Smooth muscle cell (in vitro differentiated cells): ENCODE data around the gene PTPRG. TPM values are rescaled to one million over a fixed set of nuclear protein-coding genes. Genes with fewer than 3 reads are reported as not detected.

Experiments
- DNase-seq: peaks from one replicate; lab custom pipeline; 2025; ENCODE audit not compliant: unreplicated experiment; lab: John Stamatoyannopoulos, UW
- H2AFZ ChIP-seq: fragments of 200-600 bp; sonication (generic); 2 replicates; pipeline ENCODE4 v1.6.0; 2016; ENCODE audit warnings: antibody characterized with exemption, low read depth, mild to moderate bottlenecking
- H3F3A ChIP-seq: fragments of 200-600 bp; sonication (generic); 2 replicates; pipeline ENCODE4 v1.6.0; 2017; ENCODE audit warnings: antibody characterized with exemption, low read depth
- H3K27ac ChIP-seq: fragments of 200-600 bp; sonication (generic); 2 replicates; pipeline ENCODE4 v1.5.1; 2016; ENCODE audit warnings: low read depth, mild to moderate bottlenecking
- H3K27me3 ChIP-seq: fragments of 200-600 bp; sonication (generic); 2 replicates; pipeline ENCODE4 v1.6.1; 2016; ENCODE audit warnings: low read depth, mild to moderate bottlenecking
- H3K36me3 ChIP-seq: fragments of 200-600 bp; sonication (generic); 2 replicates; pipeline ENCODE4 v1.5.1; 2016; ENCODE audit warnings: low read depth
- H3K4me1 ChIP-seq: fragments of 200-600 bp; sonication (generic); 2 replicates; pipeline ENCODE4 v1.5.1; 2016; ENCODE audit warnings: low read depth
- H3K4me2 ChIP-seq: fragments of 200-600 bp; sonication (generic); 2 replicates; pipeline ENCODE4 v1.6.0; 2016; ENCODE audit warnings: mild to moderate bottlenecking
- H3K4me3 ChIP-seq: fragments of 200-600 bp; sonication (generic); 2 replicates; pipeline ENCODE4 v1.5.1; 2016; ENCODE audit warnings: mild to moderate bottlenecking
- H3K79me2 ChIP-seq: fragments of 200-600 bp; sonication (generic); 2 replicates; pipeline ENCODE4 v1.6.0; 2016; ENCODE audit warnings: low read depth, mild to moderate bottlenecking
- H3K9ac ChIP-seq: fragments of 200-600 bp; sonication (generic); 2 replicates; pipeline ENCODE4 v1.6.0; 2016; ENCODE audit warnings: low read depth
- H3K9me3 ChIP-seq: fragments of 200-600 bp; sonication (generic); replicated peaks from 2 replicates; pipeline ENCODE4 v1.5.1; 2016; ENCODE audit warnings: low read depth
- H4K20me1 ChIP-seq: fragments of 200-600 bp; sonication (generic); 2 replicates; pipeline ENCODE4 v1.6.0; 2016; ENCODE audit warnings: low read depth
- WGBS: methylation state at CpG from one replicate; pipeline ENCODE4 v1.1.7; 2016; ENCODE audit warnings: low lambda C conversion rate; 5-methylcytosine and 5-hydroxymethylcytosine counted together
- polyA plus RNA-seq: library from polyadenylated mRNA; unstranded; fragments of >200 nt; fragmentation: Nextera tagmentation; extraction: Ambion mirVana; gene quantifications from 2 replicates; pipeline ENCODE4 v1.2.1, GENCODE V29; 2016
- total RNA-seq: library from RNA; depleted of rRNA; stranded (reverse); fragments of >200 nt; gene quantifications from 2 replicates; pipeline ENCODE4 v1.2.3, GENCODE V29; 2014
- TF ChIP-seq, protein P1 (sequence below): fragments of 200-600 bp; sonication (generic); IDR thresholded peaks from 2 replicates; pipeline ENCODE4 v1.5.1; 2017; ENCODE audit warnings: borderline replicate concordance, mild to moderate bottlenecking, antibody characterized with exemption; ENCODE audit not compliant: insufficient read depth, poor library complexity, severe bottlenecking

Gene PTPRG
- total and polyA plus RNA-seq, 2 experiments from 2014 or later, result 21.2 to 87.3 TPM

DNA sequence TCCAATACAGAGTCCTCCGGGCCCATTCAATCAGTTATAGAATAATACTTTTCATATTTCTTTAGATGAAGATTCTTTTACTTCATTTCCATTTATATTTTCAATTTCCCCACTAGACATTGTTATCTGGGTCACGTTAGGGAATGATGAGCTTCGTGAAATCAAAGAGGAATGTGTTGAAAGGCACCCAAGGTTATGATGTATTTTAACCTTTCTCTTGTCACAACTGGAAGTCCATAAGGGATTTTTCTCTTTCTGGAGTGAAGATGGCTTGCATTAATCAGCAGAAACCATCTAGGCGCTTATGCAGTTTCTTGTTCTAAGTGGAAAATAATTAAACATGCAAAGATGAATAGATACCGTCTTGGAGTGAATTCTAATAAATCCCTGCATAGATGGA, 631.5 kb downstream of the PTPRG start:
- H4K20me1 ChIP-seq, result no peaks in the 10 kb centered on the region
- H3K79me2 ChIP-seq, result no peaks in the 10 kb centered on the region
- no peaks in the 10 kb centered on the region for H3K27me3 ChIP-seq
- no peak overlapping the region for H3K27ac ChIP-seq
- H3K9me3 ChIP-seq, result no peaks in the 10 kb centered on the region
- H3K9ac ChIP-seq, result no peak overlapping the region
- no peak overlapping the region for H3K4me2 ChIP-seq
- TF ChIP-seq, protein P1, sequence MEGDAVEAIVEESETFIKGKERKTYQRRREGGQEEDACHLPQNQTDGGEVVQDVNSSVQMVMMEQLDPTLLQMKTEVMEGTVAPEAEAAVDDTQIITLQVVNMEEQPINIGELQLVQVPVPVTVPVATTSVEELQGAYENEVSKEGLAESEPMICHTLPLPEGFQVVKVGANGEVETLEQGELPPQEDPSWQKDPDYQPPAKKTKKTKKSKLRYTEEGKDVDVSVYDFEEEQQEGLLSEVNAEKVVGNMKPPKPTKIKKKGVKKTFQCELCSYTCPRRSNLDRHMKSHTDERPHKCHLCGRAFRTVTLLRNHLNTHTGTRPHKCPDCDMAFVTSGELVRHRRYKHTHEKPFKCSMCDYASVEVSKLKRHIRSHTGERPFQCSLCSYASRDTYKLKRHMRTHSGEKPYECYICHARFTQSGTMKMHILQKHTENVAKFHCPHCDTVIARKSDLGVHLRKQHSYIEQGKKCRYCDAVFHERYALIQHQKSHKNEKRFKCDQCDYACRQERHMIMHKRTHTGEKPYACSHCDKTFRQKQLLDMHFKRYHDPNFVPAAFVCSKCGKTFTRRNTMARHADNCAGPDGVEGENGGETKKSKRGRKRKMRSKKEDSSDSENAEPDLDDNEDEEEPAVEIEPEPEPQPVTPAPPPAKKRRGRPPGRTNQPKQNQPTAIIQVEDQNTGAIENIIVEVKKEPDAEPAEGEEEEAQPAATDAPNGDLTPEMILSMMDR, result no peak
- no peak overlapping the region for H2AFZ ChIP-seq
- no peak for DNase-seq
- H3K4me3 ChIP-seq, result no peak overlapping the region
- peaks cover 4% of the 10 kb centered on the region for H3K36me3 ChIP-seq
- no peaks in the 10 kb centered on the region for H3F3A ChIP-seq
- no peaks in the 10 kb centered on the region for H3K4me1 ChIP-seq
- WGBS, result 95% methylated on average over 5 of the region's 5 CpGs

DNA sequence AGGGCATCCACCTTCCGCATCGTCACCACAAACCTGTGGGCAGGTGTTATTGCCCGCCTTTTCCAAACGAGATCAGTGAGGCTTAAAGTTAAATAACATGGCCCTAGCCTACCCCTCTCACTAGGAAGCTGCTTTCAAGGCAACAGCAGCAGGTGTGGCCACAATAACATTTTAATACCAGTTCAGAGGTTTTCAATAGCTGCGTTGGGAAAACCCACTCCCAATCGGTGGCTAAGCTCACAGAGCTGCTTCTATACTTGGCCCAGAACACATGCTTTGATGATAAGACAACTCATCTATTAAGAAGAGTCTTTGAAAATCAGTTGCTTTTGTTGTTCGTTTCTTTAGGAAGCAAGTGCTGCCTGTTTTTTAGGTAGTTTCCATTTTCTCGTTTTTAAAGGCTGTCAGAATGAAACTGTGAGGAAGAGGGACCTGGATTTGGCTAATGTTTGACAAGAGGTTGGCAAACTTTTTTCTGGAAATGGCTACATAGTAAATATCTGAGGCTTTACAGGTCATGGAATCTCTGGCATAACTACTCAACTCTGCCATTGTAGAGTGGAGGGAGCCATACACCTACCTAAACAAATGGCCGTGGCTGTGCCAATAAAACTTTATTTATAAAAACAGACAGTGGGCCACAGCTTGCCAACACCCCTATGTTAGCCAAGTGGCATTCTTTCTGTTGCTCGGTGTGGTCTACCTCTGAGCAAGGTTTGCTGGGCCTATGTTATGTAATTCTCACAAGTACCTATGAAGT, 632.4 kb downstream of the PTPRG start:
- H3F3A ChIP-seq, result no peaks in the 10 kb centered on the region
- H3K4me1 ChIP-seq, result no peaks in the 10 kb centered on the region
- DNase-seq, result no peak
- H3K4me2 ChIP-seq, result no peak overlapping the region
- no peak overlapping the region for H3K9ac ChIP-seq
- no peak overlapping the region for H2AFZ ChIP-seq
- no peak overlapping the region for H3K4me3 ChIP-seq
- TF ChIP-seq, protein P1, result no peak
- H3K27me3 ChIP-seq, result no peaks in the 10 kb centered on the region
- no peak overlapping the region for H3K27ac ChIP-seq
- peaks cover 4% of the 10 kb centered on the region for H3K36me3 ChIP-seq
- H3K9me3 ChIP-seq, result no peaks in the 10 kb centered on the region
- 92% methylated on average over 10 of the region's 10 CpGs for WGBS
- no peaks in the 10 kb centered on the region for H3K79me2 ChIP-seq
- peaks cover 4% of the 10 kb centered on the region for H4K20me1 ChIP-seq

GRCh38 chr3:62197350-62198012, 636.1 kb downstream of the PTPRG start:
- DNase-seq, result no peak
- TF ChIP-seq, protein P1, result no peak
- Histone ChIP-seq H3K27me3 (no peaks in the 10 kb centered on the region), H4K20me1 (peaks cover 5% of the 10 kb centered on the region), H3K36me3 (peaks cover 4% of the 10 kb centered on the region), H3F3A (no peaks in the 10 kb centered on the region), H3K4me1 (no peaks in the 10 kb centered on the region), H3K9ac (no peak overlapping the region), H3K4me3 (no peak overlapping the region), H2AFZ (no peak overlapping the region), H3K79me2 (no peaks in the 10 kb centered on the region), H3K9me3 (no peaks in the 10 kb centered on the region), H3K4me2 (no peak overlapping the region), H3K27ac (no peak overlapping the region)
- 97% methylated on average over 5 of the region's 5 CpGs for WGBS
